HepG2 (cell line): Measurements from ENCODE around the gene ITGA2. TPM values are rescaled to one million over a fixed set of nuclear protein-coding genes. Genes with fewer than 3 reads are reported as not detected.

Experiments
- CCDC6 ChIP-seq: sonication (generic); formaldehyde crosslinking; IDR thresholded peaks from 2 replicates; pipeline ENCODE4 v1.8.1; 2022; ENCODE audit warnings: mild to moderate bottlenecking, missing genetic modification reagents, moderate library complexity
- GATAD2A ChIP-seq: IDR thresholded peaks from 2 replicates; pipeline ENCODE4 v1.6.1; 2016
- IRF2 ChIP-seq: IDR thresholded peaks from 2 replicates; pipeline ENCODE4 v1.6.1; 2018; ENCODE audit warnings: missing genetic modification reagents, missing compliant biosample characterization
- MAZ ChIP-seq, 2 experiments: sonication (generic) in 1 of 2; formaldehyde crosslinking in 1 of 2; IDR thresholded peaks; 2 replicates each; pipeline versions ENCODE4 v1.5.0 to v1.6.1; 2012 to 2020; ENCODE audit warnings: low read depth in 2 of 2, mild to moderate bottlenecking in 2 of 2, borderline replicate concordance in 1 of 2, improper control_type of control experiment in 1 of 2, low read length in 1 of 2, missing genetic modification reagents in 1 of 2, moderate library complexity in 1 of 2
- MED1 ChIP-seq: sonication (generic); formaldehyde crosslinking; IDR thresholded peaks from 2 replicates; pipeline ENCODE4 v1.4.0; 2020; ENCODE audit warnings: missing genetic modification reagents
- MYPOP ChIP-seq: sonication (generic); formaldehyde crosslinking; IDR thresholded peaks from 2 replicates; pipeline ENCODE4 v1.8.1; 2023; ENCODE audit warnings: mild to moderate bottlenecking, moderate library complexity, missing genetic modification reagents
- RFX1 ChIP-seq: fragments of 450-650 bp; IDR thresholded peaks from 2 replicates; pipeline ENCODE4 v1.6.1; 2017
- TBX2 ChIP-seq: sonication (generic); formaldehyde crosslinking; IDR thresholded peaks from 2 replicates; pipeline ENCODE4 v1.5.0; 2020; ENCODE audit warnings: missing genetic modification reagents, mild to moderate bottlenecking, borderline replicate concordance
- ZBTB40 ChIP-seq, 2 experiments: fragments of 450-650 bp in 1 of 2; sonication (generic) in 1 of 2; formaldehyde crosslinking in 1 of 2; IDR thresholded peaks; 2 replicates each; pipeline versions ENCODE4 v1.6.1 to v1.8.0; 2016 to 2022; ENCODE audit warnings: antibody characterized with exemption in 1 of 2, mild to moderate bottlenecking in 1 of 2, missing genetic modification reagents in 1 of 2
- ZFX ChIP-seq: sonication (generic); formaldehyde crosslinking; IDR thresholded peaks from 2 replicates; pipeline ENCODE4 v1.4.0; 2020; ENCODE audit warnings: mild to moderate bottlenecking, low read depth, missing genetic modification reagents, moderate library complexity
- ZNF136 ChIP-seq: sonication (generic); formaldehyde crosslinking; IDR thresholded peaks from 2 replicates; pipeline ENCODE4 v1.8.1; 2022; ENCODE audit warnings: low read depth, mild to moderate bottlenecking, moderate library complexity, missing genetic modification reagents
- ZNF331 ChIP-seq: sonication (generic); formaldehyde crosslinking; IDR thresholded peaks from 2 replicates; pipeline ENCODE4 v1.4.0; 2020; ENCODE audit warnings: missing genetic modification reagents
- ZNF512B ChIP-seq: sonication (generic); formaldehyde crosslinking; IDR thresholded peaks from 2 replicates; pipeline ENCODE4 v1.5.1; 2020; ENCODE audit warnings: missing genetic modification reagents, mild to moderate bottlenecking, borderline replicate concordance
- polyA plus RNA-seq, 8 experiments: library from polyadenylated mRNA; depleted of rRNA in 3 of 8; stranded (reverse) in 7 of 8; unstranded in 1 of 8; fragments of >200 nt; fragmentation: Illumina TruSeq in 4 of 8; extraction: Trizol in 4 of 8; gene quantifications; 2 replicates each; pipeline versions ENCODE4 v1.2.1 to v1.2.3, GENCODE V29; 2011 to 2016; ENCODE audit warnings: low read depth in 4 of 8, missing spikeins in 1 of 8, mixed read lengths in 1 of 8; ENCODE audit not compliant: insufficient read depth in 1 of 8
- total RNA-seq, 5 experiments: library from RNA; depleted of rRNA; stranded (reverse); fragments of >200 nt; fragmentation: Illumina TruSeq; extraction: Trizol; gene quantifications; 2 replicates each; pipeline ENCODE4 v1.2.3, GENCODE V29; 2016; ENCODE audit warnings: low read depth in 1 of 5

The ITGA2 gene
- total and polyA plus RNA-seq, 2 of the 13 experiments (the other 11 are each of a cell fraction or from before 2014, with no cell fraction given), result 15.8 to 58.3 TPM

GRCh38 chr5:52997424-52997823 is 8.3 kb downstream of the ITGA2 start (continued):
- peak; percentile 29; the same call in 1 of the 2 replicates for TF ChIP-seq MYPOP (CRISPR knock-in tag)
- peak; percentile 57; the same call in 1 of the 2 replicates for TF ChIP-seq TBX2
- TF ChIP-seq IRF2 (CRISPR knock-in tag), result peak; percentile 65; the same call in 1 of the 2 replicates
- TF ChIP-seq GATAD2A (CRISPR knock-in tag), result peak; percentile 93
- no peak for TF ChIP-seq ZNF136
- no peak for TF ChIP-seq ZBTB40 (IDR thresholded peaks at IDR 0.05)
- TF ChIP-seq ZBTB40 (CRISPR knock-in tag; IDR thresholded peaks at IDR 0.05), result no peak
- TF ChIP-seq MED1 (CRISPR knock-in tag), result peak; percentile 87
- TF ChIP-seq CCDC6 (CRISPR knock-in tag), result 0 out of 2 replicates have a peak, but pooled peaks have one; percentile 46
- peak; percentile 25; the same call in 1 of the 2 replicates for TF ChIP-seq ZNF331
- peak; percentile 40 for TF ChIP-seq RFX1
- TF ChIP-seq MAZ (IDR thresholded peaks at IDR 0.05; ENCODE audit: borderline replicate concordance, low read depth, low read length), result no peak
- no peak for TF ChIP-seq MAZ (CRISPR knock-in tag; IDR thresholded peaks at IDR 0.05; ENCODE audit: low read depth)
- TF ChIP-seq ZNF512B (CRISPR knock-in tag), result no peak
- TF ChIP-seq ZFX (CRISPR knock-in tag), result peak; percentile 51
